Gastroesophageal sphincter (tissue), 3 donors: ENCODE measurements around the gene CACNA1D.

Experiments
- CTCF ChIP-seq, 4 experiments: fragments of 200-600 bp in 2 of 4; fragments of 450-650 bp in 2 of 4; sonication (generic) in 1 of 4; IDR thresholded peaks; one replicate each; pipeline ENCODE4 v1.5.1; 2017 to 2019; ENCODE audit warnings: antibody characterized with exemption in 4 of 4, mild to moderate bottlenecking in 2 of 4, moderate library complexity in 2 of 4
- POLR2A ChIP-seq, 2 donors: fragments of 450-650 bp; IDR thresholded peaks; one replicate each; pipeline ENCODE4 v1.6.1; 2017; ENCODE audit warnings: antibody characterized with exemption in 2 of 2, mild to moderate bottlenecking in 2 of 2, moderate library complexity in 1 of 2
- POLR2AphosphoS5 ChIP-seq: sonication (generic); formaldehyde crosslinking; IDR thresholded peaks from one replicate; pipeline ENCODE4 v1.6.1; 2017; ENCODE audit warnings: antibody characterized with exemption

- TF ChIP-seq CTCF (IDR thresholded peaks at IDR 0.05) = no peak
- TF ChIP-seq POLR2A (IDR thresholded peaks at IDR 0.05) = no peak
- no peak for TF ChIP-seq POLR2AphosphoS5
Measured at GRCh38 chr3:53816425-53816824, 322.0 kb downstream of the CACNA1D start.
